ENCODE measurements around the gene TIGIT. TPM values are rescaled to one million over a fixed set of nuclear protein-coding genes. Genes with fewer than 3 reads are reported as not detected.

Gene TIGIT
- not detected for polyA plus RNA-seq (2012; ENCODE audit: insufficient read length, low read depth)

GRCh38 chr3:114293838-114294535, at the start of gene TIGIT:
Gene TIGIT, plus strand, starts transcription at chr3:114294028. Its CDS starts 34 bp downstream, at chr3:114294062.
- no peak for TF ChIP-seq SIN3A (IDR thresholded peaks at IDR 0.05; ENCODE audit: borderline replicate concordance, insufficient read depth, low read length)
- no peak for TF ChIP-seq FOXP2 (optimal IDR thresholded peaks at IDR 0.05; ENCODE audit: borderline replicate concordance, extremely low read depth, extremely low read length, insufficient read depth)
- TF ChIP-seq POLR2AphosphoS5 (IDR thresholded peaks at IDR 0.05; ENCODE audit: low read depth, low read length): no peak
- TF ChIP-seq REST (IDR thresholded peaks at IDR 0.05; ENCODE audit: insufficient read depth in 1 of 2, low read depth in 2 of 2, low read length in 2 of 2): no peak
- TF ChIP-seq TAF1 (IDR thresholded peaks at IDR 0.05; ENCODE audit: borderline replicate concordance, insufficient read depth, low read length): no peak

- no peak for TF ChIP-seq FOXP2 (optimal IDR thresholded peaks at IDR 0.05; ENCODE audit: borderline replicate concordance, extremely low read depth, extremely low read length, insufficient read depth)
- TF ChIP-seq SIN3A (IDR thresholded peaks at IDR 0.05; ENCODE audit: borderline replicate concordance, insufficient read depth, low read length): no peak
- no peak for TF ChIP-seq REST (IDR thresholded peaks at IDR 0.05; ENCODE audit: insufficient read depth in 1 of 2, low read depth in 2 of 2, low read length in 2 of 2)
- no peak for TF ChIP-seq POLR2AphosphoS5 (IDR thresholded peaks at IDR 0.05; ENCODE audit: low read depth, low read length)
These were observed 40.9 kb upstream of the TIGIT start for GRCh38 chr3:114252954-114253353.

GRCh38 chr3:114253505-114253904, 40.3 kb upstream of the TIGIT start:
- TF ChIP-seq POLR2AphosphoS5 (IDR thresholded peaks at IDR 0.05; ENCODE audit: low read depth, low read length) (no peak), SIN3A (IDR thresholded peaks at IDR 0.05; ENCODE audit: borderline replicate concordance, insufficient read depth, low read length) (no peak), REST (IDR thresholded peaks at IDR 0.05; ENCODE audit: insufficient read depth in 1 of 2, low read depth in 2 of 2, low read length in 2 of 2) (no peak), FOXP2 (optimal IDR thresholded peaks at IDR 0.05; ENCODE audit: borderline replicate concordance, extremely low read depth, extremely low read length, insufficient read depth) (no peak), TAF1 (IDR thresholded peaks at IDR 0.05; ENCODE audit: borderline replicate concordance, insufficient read depth, low read length) (no peak)

- no peak for TF ChIP-seq TAF1 (IDR thresholded peaks at IDR 0.05; ENCODE audit: borderline replicate concordance, insufficient read depth, low read length)
- TF ChIP-seq FOXP2 (optimal IDR thresholded peaks at IDR 0.05; ENCODE audit: borderline replicate concordance, extremely low read depth, extremely low read length, insufficient read depth): no peak
- TF ChIP-seq POLR2AphosphoS5 (IDR thresholded peaks at IDR 0.05; ENCODE audit: low read depth, low read length): no peak
- no peak for TF ChIP-seq REST (IDR thresholded peaks at IDR 0.05; ENCODE audit: insufficient read depth in 1 of 2, low read depth in 2 of 2, low read length in 2 of 2)
- no peak for TF ChIP-seq SIN3A (IDR thresholded peaks at IDR 0.05; ENCODE audit: borderline replicate concordance, insufficient read depth, low read length)
These were observed 34.3 kb upstream of the TIGIT start for GRCh38 chr3:114259566-114259965.
